AG08395 (cell line): ENCODE measurements around the gene TNP1.

Experiments used
- DNase-seq: peaks from one replicate; pipeline ENCODE4 v3.0.0; 2012; ENCODE audit warnings: mixed read lengths, low spot score

Gene TNP1

DNA sequence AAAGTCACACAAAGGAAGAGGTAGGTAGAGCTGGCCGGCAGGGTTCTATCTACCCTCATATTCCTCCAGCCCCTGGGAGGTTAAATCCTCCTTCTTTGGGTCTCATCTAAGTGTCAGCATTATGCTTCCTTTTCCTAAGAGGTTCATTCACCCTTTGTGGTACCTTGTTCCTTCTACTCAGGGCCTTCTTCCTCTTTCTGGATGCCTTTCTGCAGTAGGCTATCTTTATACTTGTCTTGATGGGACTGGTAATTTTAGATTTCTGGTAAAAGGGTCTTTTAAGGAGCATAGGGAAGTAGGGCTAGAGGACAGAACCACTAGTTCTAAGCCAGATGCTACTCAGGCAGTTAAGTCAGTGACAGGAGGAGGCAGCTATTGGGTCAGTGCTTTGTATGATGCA is 13.7 kb upstream of the TNP1 start:
- DNase-seq: no peak

DNA sequence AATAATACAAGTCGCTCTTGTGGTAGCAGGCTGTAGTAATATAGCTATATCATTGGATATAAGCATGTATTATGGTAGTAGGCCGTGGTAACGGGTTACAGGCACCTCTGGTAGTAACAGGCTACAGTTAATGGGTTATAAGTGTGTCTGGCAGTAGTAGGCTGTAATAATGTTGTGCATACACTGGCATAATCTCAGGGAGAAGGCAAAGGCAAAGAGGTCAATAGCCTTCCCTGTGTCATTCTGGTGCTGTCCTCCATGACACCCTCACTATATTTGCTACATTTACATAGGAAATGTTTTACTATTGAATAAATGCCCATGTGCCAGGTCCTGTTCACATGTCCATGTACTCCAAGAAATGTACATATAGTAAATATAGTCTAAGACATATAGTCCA is 12.8 kb upstream of the TNP1 start:
- no peak for DNase-seq

DNA sequence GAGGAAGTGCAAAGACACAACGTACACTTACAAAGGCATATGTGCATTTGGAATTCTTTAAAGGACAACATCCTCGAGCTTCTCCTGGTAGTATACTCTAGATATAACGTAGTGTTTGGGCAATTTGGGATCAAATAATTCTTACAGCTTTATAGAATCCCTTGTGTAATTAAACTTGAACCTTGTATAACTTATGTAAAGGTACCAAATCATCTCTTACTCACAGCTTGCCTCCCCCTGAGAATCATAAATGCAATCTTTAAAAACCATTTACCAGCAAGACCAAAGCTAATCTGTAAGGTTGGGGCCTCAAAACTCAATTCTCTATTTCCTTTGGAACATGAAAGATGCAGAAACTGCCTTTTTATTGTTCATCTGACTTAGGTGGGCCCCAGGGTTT is 12.2 kb upstream of the TNP1 start:
- DNase-seq: no peak

DNA sequence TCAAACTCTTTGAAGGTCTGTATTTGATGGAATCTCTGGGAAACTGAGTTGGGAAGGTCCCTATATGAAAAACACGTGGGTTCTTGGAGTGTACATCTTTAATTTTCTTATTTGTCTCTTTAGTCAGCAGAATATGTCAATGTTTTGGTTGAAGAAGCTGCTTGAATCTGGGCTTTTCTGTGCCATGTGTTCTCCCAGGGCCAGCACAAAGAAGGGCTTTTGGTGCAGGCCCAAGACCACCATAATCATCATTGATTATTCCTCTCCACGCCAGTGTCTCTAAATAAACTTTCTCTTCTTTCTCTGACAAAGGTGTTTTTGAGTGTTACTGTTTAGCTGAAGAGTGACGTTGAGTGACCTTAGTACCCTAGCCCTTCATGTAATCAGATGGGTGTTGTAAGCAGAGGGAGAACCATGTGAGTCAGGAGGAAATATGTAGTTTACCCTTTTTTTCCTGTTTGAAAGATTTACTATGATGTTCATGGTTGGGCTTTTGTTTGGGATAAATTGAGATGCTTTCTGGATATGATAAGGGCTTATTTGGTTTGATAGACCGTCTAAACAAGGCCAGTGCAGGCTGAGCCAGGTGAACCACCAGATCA is 11.6 kb upstream of the TNP1 start:
- no peak for DNase-seq

DNA sequence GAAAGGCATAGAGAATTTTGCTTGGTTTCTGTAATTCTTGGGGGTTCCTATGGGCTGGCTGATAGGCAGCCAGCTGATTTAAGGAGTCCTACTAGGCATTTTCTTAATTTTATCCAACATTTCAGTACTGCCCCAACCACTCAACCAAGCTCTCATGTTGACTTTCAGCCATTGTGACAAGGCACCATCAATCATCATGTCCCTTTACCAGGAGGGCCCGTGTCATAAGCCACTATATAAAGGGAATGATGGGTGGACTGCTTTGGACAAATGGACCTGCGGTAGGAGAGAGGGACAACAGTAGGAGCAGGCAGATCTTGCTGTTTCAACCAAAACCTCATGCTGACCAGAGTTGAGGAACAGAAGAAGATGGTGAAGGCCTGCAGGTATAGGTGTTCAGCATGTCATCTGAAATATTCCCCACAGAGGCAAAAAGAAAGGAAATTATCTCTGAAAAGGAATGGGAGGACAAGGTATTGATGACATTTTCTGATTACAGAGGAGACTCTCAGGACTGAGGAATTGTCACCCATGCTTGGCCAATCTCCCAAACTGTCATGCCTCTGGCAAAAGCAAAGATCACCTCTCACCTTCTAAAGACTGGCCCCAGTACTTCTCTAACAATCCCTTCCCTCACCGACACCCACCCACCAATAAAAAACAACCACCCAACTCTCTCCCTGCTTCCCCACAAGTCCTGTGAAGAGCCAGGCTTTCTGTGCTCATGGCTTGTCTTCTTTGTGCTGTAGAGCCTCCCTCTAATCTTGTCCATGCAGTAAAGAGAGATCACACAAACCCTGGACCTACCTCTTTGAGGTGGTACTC is 10.9 kb upstream of the TNP1 start:
- DNase-seq: no peak

DNA sequence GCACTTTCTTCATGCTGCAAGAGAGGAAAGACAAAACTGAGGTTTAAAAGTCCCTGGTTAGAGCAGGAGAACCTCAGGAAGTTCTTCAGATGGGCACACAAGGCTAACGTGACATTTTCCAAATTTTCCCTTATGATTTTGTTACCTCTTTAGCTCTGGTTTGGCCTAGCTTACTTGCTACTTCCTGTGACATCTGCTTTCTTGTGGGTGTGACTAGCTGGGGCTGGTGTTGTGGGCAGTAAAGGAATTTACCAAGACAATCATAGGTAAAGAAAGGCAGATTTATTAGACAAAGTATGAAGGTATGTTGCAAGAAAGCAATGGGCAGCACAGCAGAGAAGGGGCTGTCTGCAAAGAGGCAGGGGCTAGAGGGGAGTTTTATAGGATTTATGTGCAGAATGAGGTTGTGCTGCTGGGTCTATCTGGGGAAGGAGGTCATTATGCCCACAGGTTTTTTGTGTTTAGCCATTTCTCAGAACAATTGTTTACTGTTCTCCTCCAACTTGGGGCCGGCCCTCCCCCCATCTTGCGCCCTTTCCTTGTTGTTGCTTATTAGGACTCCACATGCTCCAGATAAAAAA is 6.7 kb upstream of the TNP1 start:
- DNase-seq: no peak

DNA sequence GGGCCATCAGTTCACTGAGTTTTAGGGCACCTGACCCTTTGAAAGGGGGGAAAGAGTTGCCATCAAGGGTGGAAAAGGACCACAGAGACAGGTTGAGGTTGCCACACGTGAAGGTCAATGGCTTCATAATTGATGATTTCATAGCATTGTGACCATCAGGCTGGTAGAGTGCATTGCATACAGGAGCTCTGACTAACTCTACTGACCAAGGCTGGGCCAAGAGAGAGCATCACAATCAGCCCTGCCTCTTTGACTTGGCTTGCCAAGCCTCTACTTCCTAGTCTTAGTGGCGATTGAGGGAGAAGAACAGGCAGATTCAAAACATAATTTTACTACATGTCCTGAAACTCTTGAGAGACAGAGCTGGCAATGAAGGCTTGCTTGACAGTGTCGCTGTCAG is 5.8 kb upstream of the TNP1 start:
- peak; percentile 22 for DNase-seq

DNA sequence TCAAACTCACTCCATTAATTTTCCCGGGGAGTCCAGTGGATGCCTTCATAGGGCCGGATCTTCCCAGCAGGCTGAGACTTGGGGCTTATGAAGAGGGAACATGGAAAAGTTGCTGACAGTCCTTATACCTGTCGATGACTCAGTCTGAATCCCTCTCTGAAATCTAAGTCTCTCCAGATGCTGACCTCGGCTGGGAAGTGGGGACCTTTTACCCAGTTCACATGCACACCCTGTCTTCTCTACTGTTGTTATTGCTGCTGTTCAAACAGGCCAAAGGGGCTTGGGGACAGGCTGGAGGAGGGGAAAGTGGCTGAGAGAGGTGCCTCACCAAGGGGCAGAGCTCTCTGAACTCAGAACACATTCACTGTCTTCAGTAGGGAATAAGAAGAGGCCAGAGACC is 4.1 kb upstream of the TNP1 start:
- DNase-seq: no peak

DNA sequence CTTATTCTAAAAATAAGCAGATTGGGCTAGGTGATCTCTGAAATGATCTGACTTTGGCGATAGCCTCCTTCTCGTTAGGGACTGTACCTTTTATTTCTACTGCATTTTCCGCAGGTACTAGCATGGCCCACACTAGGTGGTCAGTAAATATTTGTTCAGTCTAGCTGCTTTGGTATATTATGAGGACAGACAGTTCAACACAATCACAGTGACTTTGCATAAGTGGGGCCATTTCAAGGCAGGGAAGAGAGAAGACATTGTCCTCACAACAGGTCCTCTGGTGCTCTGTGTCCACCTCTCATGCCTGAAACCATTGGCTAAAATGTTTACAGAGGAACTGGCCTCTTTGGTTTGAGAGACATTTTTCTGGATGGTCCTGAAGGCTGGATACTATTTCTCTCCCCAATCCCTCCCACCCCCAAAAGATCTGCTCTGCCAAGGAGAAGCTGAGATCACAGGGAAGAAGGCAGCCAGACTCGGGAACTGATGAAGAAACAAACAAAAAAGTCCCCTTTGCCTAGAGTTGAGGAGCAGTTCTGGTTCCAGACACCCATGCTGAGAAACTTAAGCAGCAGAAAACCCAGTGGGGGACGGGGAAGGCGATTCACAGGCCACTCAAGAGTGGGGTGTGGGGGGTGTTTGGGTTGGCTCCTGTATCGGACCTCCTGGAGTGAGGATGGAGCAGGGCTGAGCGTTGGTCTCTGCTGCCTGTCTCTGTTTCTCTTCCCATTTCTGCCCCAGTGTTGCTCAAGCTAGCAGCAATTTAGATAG is 2.9 kb upstream of the TNP1 start:
- no peak for DNase-seq

DNA sequence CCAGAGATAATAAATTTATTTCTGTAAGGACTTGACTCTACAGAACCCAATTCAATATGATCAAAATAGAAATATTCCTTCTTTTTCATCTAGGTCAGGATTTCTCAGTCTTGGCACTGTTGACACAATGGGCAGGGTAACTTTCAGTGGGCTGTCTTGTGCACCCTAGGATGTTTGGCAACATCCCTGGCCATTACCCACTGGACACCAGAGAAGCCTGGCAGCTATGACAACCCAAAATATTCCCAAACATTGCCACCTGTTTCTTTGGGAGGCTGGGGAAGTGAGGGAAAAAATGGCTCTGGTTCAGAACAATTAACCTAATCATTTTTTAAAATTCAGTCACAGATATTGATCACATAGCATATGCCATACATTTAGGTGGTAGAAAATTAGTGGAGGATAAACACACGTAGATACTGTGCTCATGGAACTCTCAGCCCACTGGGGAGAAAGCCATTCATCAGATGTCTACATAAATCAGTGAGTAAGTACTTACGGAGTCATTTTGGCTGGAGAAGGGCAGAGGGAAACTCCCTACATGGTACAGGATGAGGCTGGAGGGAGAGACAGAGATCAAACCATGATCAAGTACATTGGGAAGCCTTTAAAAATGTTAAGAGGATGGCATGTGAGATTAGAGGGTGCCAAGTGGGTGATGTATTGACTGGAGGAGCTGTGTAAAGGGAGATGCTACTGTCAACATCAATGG is 718 bp upstream of the TNP1 start:
- no peak for DNase-seq

DNA sequence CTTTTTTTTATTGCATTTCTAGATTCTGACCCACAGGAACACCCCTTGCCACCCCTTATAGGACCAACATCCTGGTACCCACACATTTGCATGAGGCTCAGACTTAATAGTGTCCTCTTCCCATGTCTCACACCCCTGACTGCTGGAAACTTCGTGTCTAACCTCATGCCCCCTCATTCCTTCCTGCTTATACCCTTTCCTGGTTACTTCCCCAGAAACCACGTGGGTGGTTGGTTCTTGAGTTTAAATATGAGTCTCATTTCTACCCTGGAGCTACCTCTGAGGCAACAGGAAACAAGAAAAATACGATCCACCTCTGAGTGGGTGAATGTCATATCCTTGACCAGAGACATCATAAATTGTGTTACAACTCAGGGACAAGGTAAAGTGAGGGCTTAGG is 1.6 kb downstream of the TNP1 start:
- DNase-seq: no peak

DNA sequence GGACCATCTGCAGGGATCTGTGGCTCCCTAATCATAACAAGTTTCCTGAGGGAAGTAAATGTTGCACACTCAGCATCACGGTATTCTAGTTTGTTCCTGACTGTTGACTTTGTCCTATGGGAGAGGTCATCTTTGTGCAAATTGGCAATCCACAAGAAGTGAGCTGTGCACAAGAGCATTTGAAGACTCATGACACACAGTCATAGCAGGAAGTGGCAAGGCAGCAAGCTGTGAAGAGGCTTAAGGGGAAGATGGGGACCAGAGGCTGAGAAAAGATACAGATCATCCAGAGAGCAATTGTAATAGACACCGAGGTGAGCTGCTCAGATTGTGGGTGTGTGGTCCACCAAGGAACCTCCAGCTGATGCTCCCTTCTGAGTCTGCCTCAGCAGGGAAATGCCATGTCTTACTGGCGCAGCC is 2.7 kb downstream of the TNP1 start:
- peak; percentile 62 for DNase-seq

DNA sequence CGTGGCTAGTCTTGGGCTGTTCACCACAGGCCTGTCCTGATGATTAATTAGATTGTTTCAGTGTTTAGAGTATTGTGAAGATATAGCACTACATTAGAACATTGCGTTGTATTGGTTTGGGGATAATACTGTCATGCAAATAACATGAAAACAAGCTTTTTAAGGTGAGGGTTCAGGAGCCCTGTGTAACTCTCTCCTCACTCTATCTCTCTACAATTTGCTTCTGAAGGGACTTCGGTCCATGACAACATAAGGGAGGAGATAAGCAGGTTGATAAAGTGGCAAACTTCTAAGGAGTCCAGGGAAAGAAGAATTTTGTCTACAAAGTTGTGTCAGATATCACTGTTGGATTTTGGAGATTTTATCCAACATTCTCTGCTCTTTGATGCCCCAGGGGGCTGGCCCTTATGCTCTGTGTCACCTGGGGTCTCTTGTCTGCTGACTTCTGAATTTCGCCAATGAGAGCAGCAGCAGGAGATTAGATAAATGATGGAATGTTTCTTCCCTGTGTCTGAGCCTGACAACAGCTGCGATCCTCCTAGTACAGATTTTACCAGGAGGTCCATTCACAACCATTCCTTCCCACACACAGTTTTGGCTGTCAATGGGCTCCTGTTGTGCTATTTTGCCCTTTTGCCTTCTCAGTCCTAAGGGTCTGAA is 3.3 kb downstream of the TNP1 start:
- no peak for DNase-seq

DNA sequence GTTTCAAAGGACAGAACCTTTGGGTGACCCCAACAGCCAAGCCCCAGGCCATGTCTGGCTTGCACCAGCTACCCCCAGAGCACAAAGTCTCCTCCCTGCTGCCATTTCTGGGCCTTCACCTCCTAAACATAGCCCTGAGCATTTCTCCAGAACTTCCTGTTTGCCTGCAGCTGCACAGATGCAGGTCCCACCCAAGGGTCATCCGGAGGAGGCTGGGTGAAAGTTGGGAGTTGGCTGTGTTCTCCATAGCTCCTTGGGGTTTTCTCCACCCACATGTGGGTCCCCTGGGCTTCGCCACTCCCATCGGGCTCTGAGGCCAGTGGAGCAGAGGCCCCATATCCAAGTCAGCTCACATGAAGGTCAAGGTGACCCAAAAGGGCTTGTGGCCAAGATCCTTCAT is 4.3 kb downstream of the TNP1 start:
- no peak for DNase-seq

DNA sequence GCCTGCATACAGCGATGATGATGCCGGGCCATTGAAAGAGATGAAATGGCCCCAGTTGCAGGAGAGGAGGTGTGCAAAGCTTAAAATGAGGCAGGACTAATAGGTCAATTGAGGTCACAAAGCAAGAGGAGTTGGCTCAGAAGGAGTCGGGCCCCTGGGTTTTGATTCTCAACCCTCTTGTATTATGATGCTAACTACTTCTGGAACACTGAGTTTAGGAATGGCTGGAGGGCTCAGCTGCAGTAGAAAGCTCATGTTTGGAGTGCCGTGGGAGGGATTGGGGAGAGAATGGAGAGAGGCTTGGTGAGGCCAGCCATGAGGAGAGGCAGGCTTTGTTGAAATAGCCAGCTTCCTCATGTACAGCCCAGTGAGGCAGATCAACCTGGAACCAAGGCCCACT is 4.8 kb downstream of the TNP1 start:
- no peak for DNase-seq

DNA sequence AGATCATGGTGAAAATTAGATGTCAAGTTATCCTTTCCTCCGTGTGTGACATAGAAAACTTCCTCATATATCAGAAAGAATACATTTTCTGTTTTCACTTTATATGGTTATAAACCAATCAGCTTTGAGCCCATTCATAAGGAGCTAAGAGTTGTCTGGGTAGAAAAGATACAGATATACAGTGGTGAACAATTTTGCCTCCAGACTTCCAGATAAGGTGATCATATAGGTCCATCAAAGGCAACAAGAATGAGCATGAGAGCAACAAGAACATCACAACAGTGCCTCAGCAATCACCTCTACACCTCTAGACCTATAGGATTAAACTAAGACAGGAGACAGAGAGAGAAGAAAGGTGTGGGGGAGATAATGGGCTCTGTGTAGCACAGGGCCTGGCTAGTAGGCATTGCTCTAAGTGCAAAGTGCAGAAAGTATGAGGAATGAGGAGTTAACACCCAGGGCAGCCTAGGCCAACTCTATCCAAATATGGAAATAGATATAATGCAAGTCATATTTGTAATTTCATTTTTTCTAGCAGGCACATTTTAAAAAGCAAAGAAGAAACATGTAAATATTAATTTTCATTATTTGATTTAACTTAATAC is 8.3 kb downstream of the TNP1 start:
- DNase-seq: no peak

DNA sequence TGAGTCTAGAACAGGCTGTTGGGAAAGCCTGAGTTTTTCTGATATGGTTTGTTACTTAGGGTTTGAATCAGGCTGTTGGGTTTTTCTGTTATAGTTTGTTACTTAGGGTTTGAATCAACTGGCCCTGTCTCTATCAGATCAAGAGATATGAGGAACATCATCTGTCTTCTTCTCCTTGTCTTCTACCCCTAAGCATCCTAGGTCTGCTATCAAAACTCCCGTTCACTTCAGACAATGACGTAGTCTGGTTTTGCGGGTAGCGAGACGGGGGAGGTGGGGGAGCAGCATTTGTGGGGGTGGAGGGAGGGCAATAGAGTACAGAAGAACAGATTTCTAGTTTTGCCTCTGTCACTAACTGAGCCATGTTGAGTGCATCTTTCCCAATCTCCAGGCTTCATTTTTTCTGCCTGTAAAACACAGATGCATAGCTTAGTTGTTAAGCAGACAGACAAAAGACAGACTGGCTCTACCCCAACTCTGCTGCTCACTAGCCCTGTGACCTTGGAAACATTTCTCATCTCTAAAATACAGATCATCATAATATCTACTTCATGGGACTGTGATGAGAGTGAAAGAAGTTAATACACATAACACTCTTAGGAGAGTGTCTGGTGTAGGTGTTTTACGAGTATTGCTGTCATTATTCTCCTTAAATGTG is 9.1 kb downstream of the TNP1 start:
- DNase-seq: no peak

DNA sequence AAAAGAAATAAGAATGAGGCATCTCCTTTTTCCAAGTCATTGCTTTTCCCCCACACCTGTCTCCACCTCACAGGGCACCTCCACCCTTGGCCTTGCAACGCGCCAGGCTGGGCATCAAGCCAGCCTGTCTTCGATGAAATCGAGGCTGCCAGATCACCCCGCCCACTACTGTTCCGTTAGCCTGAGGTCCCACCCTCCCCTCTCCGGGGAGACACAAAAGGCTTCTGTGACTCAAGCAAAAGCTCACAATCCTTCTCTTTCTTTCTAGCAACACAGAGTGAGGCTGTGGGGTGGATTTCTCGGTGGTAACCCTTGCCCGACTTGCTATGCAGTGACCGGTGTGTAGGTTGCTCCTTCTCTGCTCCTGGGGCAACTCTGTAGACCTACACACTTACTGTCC is 9.9 kb downstream of the TNP1 start:
- DNase-seq: no peak

DNA sequence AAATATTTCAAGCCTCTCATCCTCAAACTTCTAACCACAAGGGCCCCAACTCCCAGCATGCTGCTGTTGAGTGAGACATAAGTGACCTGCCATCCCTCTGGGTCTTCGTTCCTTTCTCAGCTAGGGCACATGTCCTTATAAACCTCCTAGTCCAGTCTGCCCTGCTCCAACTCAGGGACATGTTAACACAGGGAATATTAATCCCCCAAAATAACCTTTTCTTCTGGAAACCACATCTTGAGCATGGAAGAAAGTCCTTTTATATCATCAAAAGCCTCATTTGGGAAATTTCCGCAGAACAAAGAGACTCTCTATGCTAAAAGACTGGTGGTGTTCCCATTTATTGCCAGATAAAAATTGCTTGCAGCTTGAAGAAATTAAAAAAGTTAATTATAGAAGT is 14.4 kb downstream of the TNP1 start:
- DNase-seq: no peak

DNA sequence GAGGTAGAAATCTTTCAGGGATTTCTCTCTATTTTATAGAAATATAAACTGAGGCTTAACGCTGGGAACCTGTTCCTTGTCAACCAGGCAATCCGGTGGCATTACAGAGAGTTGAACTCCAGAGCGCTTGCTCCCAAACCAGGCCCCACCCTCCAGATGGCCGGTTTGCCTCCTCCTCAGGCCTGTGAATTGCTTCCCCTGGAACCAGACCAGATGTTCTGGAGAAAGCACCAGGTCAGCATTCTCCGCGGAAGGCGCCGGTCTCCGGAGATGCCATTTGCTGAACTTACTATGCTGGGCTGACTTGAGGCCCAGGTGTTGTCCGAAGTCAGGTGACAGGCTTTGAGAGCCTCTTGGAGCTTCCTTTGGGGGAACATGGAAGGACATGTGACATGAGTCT is 17.2 kb downstream of the TNP1 start:
- DNase-seq: no peak

DNA sequence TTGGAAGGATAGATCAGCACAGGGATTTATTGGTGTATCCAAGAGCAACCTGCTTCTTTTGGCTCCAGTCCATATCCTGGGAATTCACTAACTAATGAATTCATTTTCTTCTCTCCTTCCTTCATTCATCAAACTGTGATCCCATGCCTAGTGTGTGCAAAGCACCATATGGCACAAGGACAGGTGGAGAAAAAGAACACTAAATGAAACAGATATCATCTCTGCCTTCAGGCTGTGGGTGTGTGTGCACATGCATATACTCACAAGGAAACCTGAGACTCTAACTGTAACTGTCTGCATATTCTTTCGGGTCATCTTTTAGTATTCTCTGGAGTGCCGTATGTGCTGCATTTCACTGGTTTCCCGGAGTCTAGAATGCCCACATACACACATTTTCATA is 20.2 kb downstream of the TNP1 start:
- no peak for DNase-seq
